ENCODE measurements around the gene TBX21. TPM values are rescaled to one million over a fixed set of nuclear protein-coding genes. Genes with fewer than 3 reads are reported as not detected.

Gene TBX21
- total RNA-seq, 1 donor, result not detected

DNA sequence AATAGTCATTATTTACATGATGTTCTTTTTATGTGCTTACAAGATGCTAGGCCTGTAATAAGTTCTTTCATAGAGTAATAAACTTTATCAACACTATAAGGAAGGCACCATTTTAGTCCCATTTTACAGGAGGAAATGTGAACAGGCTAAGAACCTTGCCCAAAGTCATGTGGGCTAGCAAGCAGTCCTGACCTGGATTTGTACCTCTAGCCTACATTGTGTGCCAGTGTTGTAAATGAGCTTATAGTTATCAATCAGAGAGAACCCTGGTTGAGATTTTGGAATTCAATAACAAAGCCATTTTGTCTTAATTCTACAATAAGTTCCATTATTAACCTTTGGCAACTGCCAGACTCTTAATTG, 45.7 kb upstream of the TBX21 start:
- no peak overlapping the region for H3K4me3 ChIP-seq (ENCODE audit: low read depth, low read length)
- TF ChIP-seq, protein P1, sequence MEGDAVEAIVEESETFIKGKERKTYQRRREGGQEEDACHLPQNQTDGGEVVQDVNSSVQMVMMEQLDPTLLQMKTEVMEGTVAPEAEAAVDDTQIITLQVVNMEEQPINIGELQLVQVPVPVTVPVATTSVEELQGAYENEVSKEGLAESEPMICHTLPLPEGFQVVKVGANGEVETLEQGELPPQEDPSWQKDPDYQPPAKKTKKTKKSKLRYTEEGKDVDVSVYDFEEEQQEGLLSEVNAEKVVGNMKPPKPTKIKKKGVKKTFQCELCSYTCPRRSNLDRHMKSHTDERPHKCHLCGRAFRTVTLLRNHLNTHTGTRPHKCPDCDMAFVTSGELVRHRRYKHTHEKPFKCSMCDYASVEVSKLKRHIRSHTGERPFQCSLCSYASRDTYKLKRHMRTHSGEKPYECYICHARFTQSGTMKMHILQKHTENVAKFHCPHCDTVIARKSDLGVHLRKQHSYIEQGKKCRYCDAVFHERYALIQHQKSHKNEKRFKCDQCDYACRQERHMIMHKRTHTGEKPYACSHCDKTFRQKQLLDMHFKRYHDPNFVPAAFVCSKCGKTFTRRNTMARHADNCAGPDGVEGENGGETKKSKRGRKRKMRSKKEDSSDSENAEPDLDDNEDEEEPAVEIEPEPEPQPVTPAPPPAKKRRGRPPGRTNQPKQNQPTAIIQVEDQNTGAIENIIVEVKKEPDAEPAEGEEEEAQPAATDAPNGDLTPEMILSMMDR (IDR thresholded peaks at IDR 0.05; ENCODE audit: insufficient read depth, low read depth, low read length), result no peak
- no peak for DNase-seq (ENCODE audit: low read depth)

DNA sequence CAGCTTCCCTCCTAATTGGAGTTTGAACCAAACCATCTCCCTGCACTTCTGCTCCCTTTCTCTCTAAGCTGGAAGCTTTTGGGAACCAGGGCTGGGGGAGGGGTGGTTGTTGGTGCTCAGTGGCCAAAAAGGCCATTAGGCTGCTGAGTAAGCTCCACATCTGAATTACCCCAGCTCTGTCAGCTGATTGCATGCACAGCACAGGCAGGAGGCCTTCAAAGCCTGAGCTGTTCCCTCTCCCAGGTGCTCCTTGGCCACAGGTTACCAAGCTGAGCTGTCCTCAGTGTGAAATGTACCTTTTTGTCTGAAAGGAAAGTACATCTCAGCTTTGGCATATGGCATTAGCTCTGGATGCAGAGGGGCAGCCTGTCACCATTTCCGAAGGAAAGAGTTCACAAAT, 45.3 kb upstream of the TBX21 start:
- DNase-seq (ENCODE audit: low read depth), result peak; percentile 26
- no peak overlapping the region for H3K4me3 ChIP-seq (ENCODE audit: low read depth, low read length)
- TF ChIP-seq, protein P1 (IDR thresholded peaks at IDR 0.05; ENCODE audit: insufficient read depth, low read depth, low read length), result no peak

DNA sequence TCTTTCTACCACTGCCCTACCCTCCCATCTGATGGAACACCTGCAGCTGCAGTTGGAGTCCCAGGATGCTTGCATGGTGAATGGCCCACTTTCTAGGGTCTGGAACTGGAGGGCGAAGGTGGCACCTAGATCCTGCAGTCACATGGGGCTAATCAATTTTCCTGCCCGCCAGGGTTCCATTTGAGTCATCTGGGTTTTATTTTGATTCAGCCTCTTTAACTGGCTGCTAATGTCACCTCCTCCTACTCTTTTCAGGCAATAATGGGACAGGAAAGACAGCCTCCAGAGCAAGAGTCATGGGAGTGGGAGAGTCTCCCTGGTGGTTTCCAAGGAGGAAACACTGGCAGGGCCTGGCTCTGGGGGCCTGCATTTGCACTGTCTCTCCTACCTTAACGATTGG, 42.9 kb upstream of the TBX21 start:
- TF ChIP-seq, protein P1 (IDR thresholded peaks at IDR 0.05; ENCODE audit: insufficient read depth, low read depth, low read length), result no peak
- H3K4me3 ChIP-seq (ENCODE audit: low read depth, low read length), result no peak overlapping the region
- no peak for DNase-seq (ENCODE audit: low read depth)

DNA sequence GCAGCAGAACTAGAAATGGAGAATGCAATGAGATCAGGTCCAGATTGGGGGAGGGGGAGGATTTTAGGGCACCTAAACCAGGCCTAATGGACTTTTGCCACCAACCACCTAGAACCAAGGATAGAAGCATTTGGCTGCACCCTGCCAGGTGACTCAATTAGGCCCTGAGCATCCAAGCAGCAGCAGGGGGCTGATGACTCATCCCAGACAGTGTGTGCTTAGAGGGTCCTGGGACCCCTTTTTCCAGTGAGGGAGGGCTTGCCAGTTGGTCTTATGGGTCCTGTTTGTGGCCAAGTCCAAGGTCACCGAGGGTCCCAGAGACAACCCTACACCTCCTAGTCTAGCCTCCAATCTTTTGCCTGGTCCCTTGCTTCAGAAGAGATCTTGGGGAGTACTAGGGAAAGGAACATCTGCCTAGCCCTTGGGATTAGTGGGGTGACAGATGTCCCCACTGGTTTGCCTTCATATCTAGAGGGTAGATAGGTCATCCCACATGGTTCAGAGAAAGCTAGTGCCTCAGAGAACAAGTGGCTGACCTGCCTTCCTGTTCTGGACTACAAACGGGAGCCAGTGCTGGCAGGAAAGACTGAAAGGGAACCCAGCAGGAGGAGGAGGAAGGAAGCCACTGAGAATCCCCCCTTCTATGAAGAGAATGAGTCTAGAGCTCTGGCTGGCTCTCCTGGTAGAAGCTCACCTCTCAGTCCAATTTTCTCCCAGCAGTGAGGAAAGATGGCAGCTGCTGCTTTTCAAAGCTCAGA, 40.7 kb upstream of the TBX21 start:
- no peak for DNase-seq (ENCODE audit: low read depth)
- no peak overlapping the region for H3K4me3 ChIP-seq (ENCODE audit: low read depth, low read length)
- TF ChIP-seq, protein P1 (IDR thresholded peaks at IDR 0.05; ENCODE audit: insufficient read depth, low read depth, low read length), result no peak

DNA sequence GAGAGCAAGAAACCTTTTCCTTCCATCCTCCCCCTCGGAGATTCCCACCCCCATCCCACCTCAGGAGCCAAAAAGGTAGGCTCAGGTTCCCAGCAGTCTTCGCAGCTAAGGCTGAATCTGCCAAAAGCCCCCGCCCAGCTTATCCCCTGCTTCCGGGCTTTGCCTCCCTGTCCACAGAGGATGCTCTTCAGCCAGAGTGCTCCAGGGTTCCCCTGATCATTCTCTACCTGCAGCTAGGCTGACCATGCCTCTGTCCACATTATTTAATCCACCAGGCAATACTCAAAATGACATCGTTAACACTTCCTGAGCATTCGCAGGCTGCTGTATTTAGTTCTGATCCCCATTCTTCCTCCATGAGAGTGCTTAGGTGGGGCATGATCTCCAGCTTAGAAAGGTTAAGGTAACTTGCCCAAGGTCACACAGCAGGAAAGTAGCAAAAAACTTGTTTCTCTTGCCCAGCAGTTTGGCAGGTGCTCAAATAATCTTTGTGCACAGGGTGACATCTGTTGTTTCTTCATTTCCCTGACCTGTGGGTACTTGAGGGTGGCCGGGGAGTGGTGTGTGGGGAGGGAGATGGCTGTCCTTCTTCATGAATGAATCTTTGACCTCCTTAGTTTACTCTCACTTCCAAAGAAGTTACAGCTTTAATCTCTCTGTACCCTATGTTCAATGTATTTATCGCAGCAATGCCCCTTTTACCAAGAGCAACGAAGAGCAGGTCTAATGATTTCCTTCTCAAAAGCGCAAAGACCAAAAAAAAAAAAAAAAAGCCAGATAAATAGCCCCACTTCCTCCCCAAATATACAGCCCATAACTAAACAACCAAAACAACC, 39.9 kb upstream of the TBX21 start:
- peak; percentile 18 for DNase-seq (ENCODE audit: low read depth)
- TF ChIP-seq, protein P1 (IDR thresholded peaks at IDR 0.05; ENCODE audit: insufficient read depth, low read depth, low read length), result no peak
- peak overlapping the region; percentile 70 for H3K4me3 ChIP-seq (ENCODE audit: low read depth, low read length)

DNA sequence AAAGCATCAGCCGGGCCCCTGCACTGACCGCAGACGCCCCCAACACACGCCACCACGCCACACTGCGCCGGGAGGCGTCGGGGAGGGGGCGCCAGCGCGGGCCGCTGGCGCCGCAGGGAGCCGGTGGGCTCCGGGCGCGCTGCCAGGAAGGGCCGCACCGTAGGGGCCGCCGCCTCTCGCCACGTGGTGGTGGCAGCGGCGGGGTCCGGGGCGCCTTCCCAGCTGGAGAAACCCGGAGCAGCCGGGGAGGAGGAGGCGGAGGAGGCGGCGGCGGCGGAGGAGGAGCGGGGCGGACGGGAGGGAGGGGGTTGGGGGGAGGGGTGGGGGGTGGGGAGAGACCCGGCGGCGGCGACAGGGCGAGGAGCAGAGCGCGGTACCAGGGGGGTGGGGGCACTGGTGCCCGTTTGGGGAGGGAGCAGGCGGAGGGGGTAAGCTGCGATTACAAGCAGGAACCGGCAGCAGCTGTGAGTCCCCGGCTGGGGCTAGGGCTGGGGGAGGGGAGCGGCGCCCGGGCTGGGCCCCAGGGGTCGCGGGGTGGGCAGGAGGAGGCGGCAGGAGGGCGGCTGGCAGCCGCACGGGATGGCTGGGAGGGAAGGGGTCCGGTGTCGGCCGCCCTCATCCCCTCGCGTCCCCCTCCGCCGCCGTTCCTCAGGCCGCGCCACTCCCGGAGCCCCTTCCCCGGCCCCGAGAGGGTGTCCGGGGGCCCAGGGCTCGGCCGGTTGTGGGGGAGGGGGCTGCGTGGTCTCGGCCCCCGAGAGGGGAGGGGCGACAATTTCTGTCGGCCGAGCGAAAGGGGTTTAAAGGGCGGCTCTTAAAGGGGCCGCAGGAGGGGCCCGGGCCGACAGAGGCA, 39.1 kb upstream of the TBX21 start, which contains the start of gene TBKBP1:
Gene TBKBP1, plus strand, starts transcription at position 431 of the 850 bp plus-strand sequence. CDS start 1,952 bp downstream, outside the sequence.
- H3K4me3 ChIP-seq (ENCODE audit: low read depth, low read length), result peak within 1 kb of the TSS; percentile 70
- DNase-seq (ENCODE audit: low read depth), result peak; percentile 78
- TF ChIP-seq, protein P1 (IDR thresholded peaks at IDR 0.05; ENCODE audit: insufficient read depth, low read depth, low read length), result no peak
